Upper lobe of left lung (tissue), 6 donors: ENCODE data around the gene ZNF488. TPM values are rescaled to one million over a fixed set of nuclear protein-coding genes. Genes with fewer than 3 reads are reported as not detected.

Experiments used
- ATAC-seq, 2 donors: fragments of 200-7000 bp; cut with Tn5 transposase; one replicate each; pipeline ENCODE4 v1.9.1; 2022; ENCODE audit warnings: mild to moderate bottlenecking in 2 of 2, moderate library complexity in 2 of 2; ENCODE audit not compliant: low FRiP score in 2 of 2
- DNase-seq, 2 donors: peaks; one replicate each; pipeline ENCODE4 v3.0.0-alpha.2; 2019 to 2020
- H3K27ac ChIP-seq, 4 donors: fragments of 200-600 bp; sonication (generic); one replicate each; pipeline ENCODE4 v1.5.1; 2016 to 2019
- H3K27me3 ChIP-seq, 4 donors: fragments of 200-600 bp; sonication (generic); one replicate each; pipeline ENCODE4 v1.5.1; 2017 to 2019
- H3K36me3 ChIP-seq, 4 donors: fragments of 200-600 bp; sonication (generic); one replicate each; pipeline ENCODE4 v1.5.1; 2016 to 2019
- H3K4me1 ChIP-seq, 4 donors: fragments of 200-600 bp; sonication (generic); one replicate each; pipeline ENCODE4 v1.5.1; 2018 to 2019
- H3K4me3 ChIP-seq, 4 donors: fragments of 200-600 bp; sonication (generic); one replicate each; pipeline ENCODE4 v1.5.1; 2017 to 2019; ENCODE audit warnings: mild to moderate bottlenecking in 2 of 4, moderate library complexity in 1 of 4
- H3K9me3 ChIP-seq, 4 donors: fragments of 200-600 bp; sonication (generic); one replicate each; pipeline ENCODE4 v1.5.1; 2018 to 2019
- CTCF ChIP-seq, 6 experiments: fragments of 450-650 bp in 4 of 6; fragments of 200-600 bp in 2 of 6; sonication (generic) in 2 of 6; IDR thresholded peaks; one replicate each; pipeline ENCODE4 v1.5.1; 2016 to 2019; ENCODE audit warnings: antibody characterized with exemption in 6 of 6
- EP300 ChIP-seq, 4 donors: sonication (generic); formaldehyde crosslinking; IDR thresholded peaks; one replicate each; pipeline ENCODE4 v1.5.1; 2017; ENCODE audit warnings: antibody characterized with exemption in 4 of 4, control low read depth in 2 of 4
- POLR2A ChIP-seq, 4 donors: fragments of 450-650 bp; IDR thresholded peaks; one replicate each; pipeline ENCODE4 v1.5.1; 2016 to 2017; ENCODE audit warnings: antibody characterized with exemption in 4 of 4, mild to moderate bottlenecking in 2 of 4
- POLR2AphosphoS5 ChIP-seq, 2 donors: sonication (generic); formaldehyde crosslinking; IDR thresholded peaks; one replicate each; pipeline ENCODE4 v1.5.1; 2017; ENCODE audit warnings: antibody characterized with exemption in 2 of 2
- WGBS, 2 donors: methylation state at CpG; one replicate each; pipeline ENCODE4 v1.1.5; 2017 to 2018; 5-methylcytosine and 5-hydroxymethylcytosine counted together
- total RNA-seq, 6 donors: library from RNA; depleted of rRNA in 4 of 6; stranded (reverse); fragments of >200 nt in 4 of 6; gene quantifications; one replicate each; pipeline versions ENCODE4 v1.1.0 to v1.2.1, GENCODE V29; 2016 to 2021
- donor health status: DM: no; HTN: no; CAD: no; lungs with moderate emphysema.
- donor health status: DM: no; HTN: yes; CAD: no; lungs with severe emphysema.

ZNF488 gene
- total RNA-seq, 6 donors from 2014 or later: 0.15 to 0.66 (median 0.28) TPM; not detected in 2

GRCh38 chr10:47402641-47403301 is 18.7 kb upstream of the ZNF488 start:
- Histone ChIP-seq H3K9me3 (no peaks in the 10 kb centered on the region), H3K27ac (no peak overlapping the region), H3K4me1 (peaks cover 0 to 7% (median 4%) of the 10 kb centered on the region in 4 donors), H3K4me3 (no peak overlapping the region), H3K36me3 (no peaks in the 10 kb centered on the region), H3K27me3 (no peaks in the 10 kb centered on the region)
- no peak for TF ChIP-seq POLR2AphosphoS5 (IDR thresholded peaks at IDR 0.05)
- TF ChIP-seq POLR2A (IDR thresholded peaks at IDR 0.05): no peak
- TF ChIP-seq EP300 (IDR thresholded peaks at IDR 0.05): no peak
- no peak for TF ChIP-seq CTCF (IDR thresholded peaks at IDR 0.05)
- ATAC-seq (peak; percentile 50 to 90), DNase-seq (no peak)
- WGBS, 2 donors: 60 to 69% methylated on average over 4 of the region's 4 CpGs

- H3K4me3 ChIP-seq: no peak overlapping the region
- no peaks in the 10 kb centered on the region for H3K27me3 ChIP-seq
- no peak for DNase-seq
- H3K27ac ChIP-seq: no peak overlapping the region
- no peak for ATAC-seq
- TF ChIP-seq POLR2AphosphoS5 (IDR thresholded peaks at IDR 0.05) (no peak), CTCF (IDR thresholded peaks at IDR 0.05) (no peak), EP300 (IDR thresholded peaks at IDR 0.05) (no peak), POLR2A (IDR thresholded peaks at IDR 0.05) (no peak)
- WGBS, 2 donors: 81 to 83% methylated on average over 7 to 10 of the region's 10 CpGs
- peaks cover 0 to 7% (median 4%) of the 10 kb centered on the region in 4 donors for H3K4me1 ChIP-seq
- no peaks in the 10 kb centered on the region for H3K9me3 ChIP-seq
- no peaks in the 10 kb centered on the region for H3K36me3 ChIP-seq
These were observed 18.0 kb upstream of the ZNF488 start for GRCh38 chr10:47401874-47402640.

DNA sequence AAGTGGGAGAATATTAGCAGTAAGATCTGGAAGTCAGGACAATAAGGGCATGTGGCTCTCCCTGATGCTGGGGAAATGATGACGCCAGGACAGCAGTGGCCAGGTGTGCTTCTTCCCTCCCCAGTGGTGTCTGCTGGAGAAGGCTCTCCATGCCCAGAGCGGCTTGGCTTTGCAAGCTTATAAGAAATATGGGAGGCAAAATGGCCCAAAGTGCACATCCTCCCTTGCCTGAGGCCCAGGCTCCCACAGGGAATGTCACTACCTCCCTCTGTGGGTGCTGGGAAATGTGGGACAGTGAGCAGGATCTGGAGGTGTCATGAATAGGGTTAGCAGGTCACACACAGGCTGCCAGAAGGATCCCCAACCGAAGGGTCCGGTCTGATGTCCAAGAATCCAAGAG is 17.1 kb upstream of the ZNF488 start:
- ATAC-seq (no peak), DNase-seq (no peak)
- 98% methylated on average over 4 of the region's 4 CpGs; no CpG with 5 or more reads in 1 of the 2 donors for WGBS, 2 donors
- no peak overlapping the region for H3K27ac ChIP-seq
- no peak for TF ChIP-seq POLR2AphosphoS5 (IDR thresholded peaks at IDR 0.05)
- TF ChIP-seq POLR2A (IDR thresholded peaks at IDR 0.05): no peak
- TF ChIP-seq EP300 (IDR thresholded peaks at IDR 0.05): no peak
- TF ChIP-seq CTCF (IDR thresholded peaks at IDR 0.05): no peak
- peaks cover 0 to 7% (median 4%) of the 10 kb centered on the region in 4 donors for H3K4me1 ChIP-seq
- H3K4me3 ChIP-seq: no peak overlapping the region
- H3K36me3 ChIP-seq: no peaks in the 10 kb centered on the region
- H3K9me3 ChIP-seq: no peaks in the 10 kb centered on the region
- no peaks in the 10 kb centered on the region for H3K27me3 ChIP-seq

GRCh38 chr10:47400786-47401185 is 16.7 kb upstream of the ZNF488 start:
- 95 to 98% methylated on average over 3 of the region's 3 CpGs for WGBS, 2 donors
- Histone ChIP-seq H3K36me3 (no peaks in the 10 kb centered on the region), H3K27me3 (no peaks in the 10 kb centered on the region), H3K4me3 (no peak overlapping the region), H3K4me1 (peaks cover 0 to 7% (median 4%) of the 10 kb centered on the region in 4 donors), H3K27ac (no peak overlapping the region), H3K9me3 (no peaks in the 10 kb centered on the region)
- ATAC-seq (no peak), DNase-seq (no peak)
- no peak for TF ChIP-seq CTCF (IDR thresholded peaks at IDR 0.05)
- no peak for TF ChIP-seq EP300 (IDR thresholded peaks at IDR 0.05)
